NCI-H146 treated with DMSO at 0.1 percent for 48 hours (cell line): ENCODE data around the gene C14orf119.

Source experiments
- DNase-seq: peaks from one replicate; lab custom pipeline; 2025; ENCODE audit not compliant: unreplicated experiment; lab: John Stamatoyannopoulos, UW

The C14orf119 gene

GRCh38 chr14:23125011-23125410 is 29.7 kb downstream of the C14orf119 start:
- DNase-seq = no peak

GRCh38 chr14:23125933-23126524 is 30.7 kb downstream of the C14orf119 start:
- no peak for DNase-seq

DNA sequence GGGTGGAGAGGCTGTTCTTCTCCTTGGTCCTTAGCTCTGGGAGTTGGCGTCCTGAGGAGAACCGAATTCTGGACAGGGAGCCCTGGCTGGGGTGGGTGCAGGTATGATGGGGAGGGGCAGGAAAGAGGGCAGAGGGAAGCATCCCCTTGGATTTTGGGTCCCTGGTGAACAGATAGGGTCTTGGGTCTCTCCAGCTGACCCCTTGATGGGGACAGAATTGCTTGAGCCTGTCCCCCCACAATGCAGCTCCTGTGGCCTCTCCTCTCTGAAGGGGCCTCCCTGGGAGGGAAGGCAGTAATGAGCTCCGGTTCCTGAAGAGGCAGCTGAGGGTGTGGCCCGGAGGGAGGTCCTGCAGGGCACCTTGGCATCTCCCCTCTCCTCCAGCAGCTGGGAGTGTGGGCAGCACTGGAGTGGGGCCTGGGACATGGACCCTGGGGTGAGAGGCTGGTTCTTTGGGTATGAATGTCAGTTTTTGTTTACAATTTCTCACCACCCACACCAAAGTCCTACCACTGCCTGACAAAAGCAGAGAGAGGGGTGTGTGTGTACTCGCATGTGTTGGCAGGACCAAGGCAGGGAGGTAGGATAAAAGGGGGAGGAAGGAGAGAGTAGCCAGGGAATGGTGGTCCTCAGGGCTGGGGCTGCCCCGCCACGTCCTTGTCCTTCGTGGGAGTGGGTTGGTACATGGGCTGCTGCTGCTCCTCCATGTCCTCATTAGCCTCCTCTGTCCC is 31.4 kb downstream of the C14orf119 start:
- DNase-seq = no peak

- DNase-seq = no peak
Observed at GRCh38 chr14:23127861-23128260, 32.6 kb downstream of the C14orf119 start.

- no peak for DNase-seq
Observed at GRCh38 chr14:23128969-23129758, 33.9 kb downstream of the C14orf119 start.

- DNase-seq = no peak
Observed at GRCh38 chr14:23129759-23130316, 34.5 kb downstream of the C14orf119 start.

GRCh38 chr14:23130871-23131270 is 35.6 kb downstream of the C14orf119 start:
- no peak for DNase-seq

DNA sequence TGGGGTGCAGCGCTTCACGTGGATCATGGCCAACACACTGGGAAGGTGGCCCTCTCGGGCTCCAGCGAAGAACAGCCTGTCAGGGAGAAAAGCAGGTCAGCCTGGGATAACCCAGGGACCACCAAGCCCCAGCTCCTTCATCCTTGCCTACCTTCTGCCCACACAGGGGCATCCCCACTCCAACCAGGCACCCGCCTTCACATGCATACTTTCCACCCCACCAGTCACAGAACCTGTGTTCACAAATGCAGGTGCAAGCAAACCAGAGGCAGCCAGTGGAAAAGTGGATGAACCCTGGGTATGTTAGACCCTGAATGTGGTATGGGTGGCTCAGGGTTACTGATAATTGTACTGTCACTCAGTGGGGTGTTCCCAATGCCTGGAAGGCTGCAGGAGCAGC is 36.2 kb downstream of the C14orf119 start:
- no peak for DNase-seq

DNA sequence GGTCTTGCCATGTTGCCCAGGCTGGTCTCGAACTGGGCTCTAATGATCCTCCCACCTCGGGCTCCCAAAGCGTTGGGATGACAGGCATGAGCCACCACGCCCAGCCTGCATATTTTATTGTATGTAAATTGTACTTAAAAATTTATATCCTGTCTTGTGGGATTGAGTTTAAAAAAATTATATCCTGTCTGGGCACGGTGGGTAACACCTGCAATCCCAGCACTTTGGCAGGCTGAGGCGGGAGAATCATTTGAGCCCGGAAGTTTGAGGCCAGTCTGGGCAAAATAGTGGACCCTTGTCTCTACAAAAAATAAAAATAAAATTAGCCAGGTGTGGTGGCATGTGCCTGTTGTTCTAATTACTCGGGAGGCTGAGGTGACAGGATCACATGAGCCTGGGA is 37.7 kb downstream of the C14orf119 start:
- no peak for DNase-seq

DNA sequence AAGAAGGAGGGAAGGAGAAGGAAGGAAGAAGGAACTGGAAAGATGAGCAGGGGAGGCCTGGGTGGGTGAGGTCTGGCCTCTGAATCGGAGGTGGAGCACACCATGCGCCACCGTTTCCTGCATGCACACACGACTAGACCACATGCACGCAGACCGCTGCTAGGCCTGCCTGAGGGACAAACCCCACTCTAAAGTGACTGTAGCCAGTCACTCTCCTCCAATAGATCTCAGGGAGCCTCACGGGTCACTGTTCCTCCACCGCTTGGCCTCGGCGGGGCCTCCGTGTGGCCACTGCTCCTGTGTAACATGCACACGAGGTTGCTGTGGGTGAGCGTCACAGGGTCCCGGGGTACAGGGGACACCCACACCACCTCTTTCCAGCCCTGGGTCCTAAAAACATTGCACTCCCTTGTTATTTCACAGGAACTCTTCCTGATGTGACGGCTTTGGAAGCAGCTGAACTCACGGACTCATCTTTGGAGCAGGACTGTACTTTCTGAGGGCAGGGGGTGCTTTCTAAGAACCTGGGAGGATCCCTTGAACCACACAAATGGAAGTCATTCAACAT is 41.3 kb downstream of the C14orf119 start:
- no peak for DNase-seq

DNA sequence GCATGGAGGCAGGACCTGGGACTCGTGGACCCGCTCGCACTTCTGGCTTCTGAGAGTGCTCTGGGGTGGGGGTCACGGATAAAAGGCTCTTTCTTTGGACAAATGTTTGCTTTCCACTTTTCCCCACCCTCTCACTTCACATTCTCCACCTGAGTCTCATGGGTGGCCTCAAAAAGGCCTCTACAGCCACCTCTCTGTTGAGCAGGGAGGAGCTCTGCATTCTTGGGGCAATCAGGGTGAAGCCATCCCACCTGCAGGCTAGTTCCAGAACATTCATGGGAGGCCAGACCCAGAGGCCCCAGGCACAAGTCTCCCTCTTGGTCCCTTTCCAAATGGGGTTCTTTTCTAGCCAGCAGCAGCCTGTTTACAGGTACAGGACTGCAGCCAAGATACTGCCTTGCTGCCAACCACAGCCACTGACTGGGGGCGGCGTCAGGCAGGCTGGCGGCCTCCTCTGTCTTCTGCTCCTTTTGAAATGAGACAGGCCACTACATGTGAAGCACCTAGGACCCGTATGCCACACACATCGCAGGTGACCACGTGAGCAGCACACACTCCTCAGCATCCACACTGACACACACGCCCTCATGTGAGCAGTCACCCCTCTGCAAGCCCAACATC is 42.0 kb downstream of the C14orf119 start:
- no peak for DNase-seq

DNA sequence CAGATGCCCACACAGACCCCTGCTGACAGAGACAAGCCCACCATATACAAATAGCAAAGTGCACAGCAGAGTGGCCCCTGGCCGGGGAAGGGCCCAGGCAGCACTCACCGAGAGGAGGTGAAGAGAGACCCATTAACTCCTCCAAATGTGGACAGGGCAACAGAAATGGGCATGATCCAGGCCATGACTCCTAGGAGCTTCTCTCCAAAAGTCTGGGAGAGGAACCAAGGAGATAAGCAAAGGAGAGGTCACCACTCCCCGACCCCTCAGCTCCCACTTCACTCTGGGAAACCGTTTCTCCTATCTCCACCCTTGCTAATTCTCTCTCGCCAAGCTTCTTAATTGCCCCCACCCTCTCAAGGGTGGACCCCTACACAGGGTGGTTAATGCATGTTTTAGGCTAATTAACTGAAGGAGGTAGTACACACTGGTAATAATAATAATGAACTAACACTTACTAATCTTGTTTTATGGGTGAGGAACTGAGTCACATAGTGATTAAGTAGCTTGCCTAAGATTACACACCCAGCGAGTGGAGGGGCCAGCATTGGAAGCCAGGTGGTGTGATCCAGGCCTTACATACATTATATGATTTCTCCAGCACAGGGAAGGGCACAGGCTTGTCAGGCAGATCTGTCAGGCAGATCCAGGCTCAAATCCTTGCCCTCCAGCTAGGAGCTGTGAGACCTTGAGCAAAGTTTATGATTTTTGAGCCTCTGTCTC is 42.7 kb downstream of the C14orf119 start:
- DNase-seq = no peak

DNA sequence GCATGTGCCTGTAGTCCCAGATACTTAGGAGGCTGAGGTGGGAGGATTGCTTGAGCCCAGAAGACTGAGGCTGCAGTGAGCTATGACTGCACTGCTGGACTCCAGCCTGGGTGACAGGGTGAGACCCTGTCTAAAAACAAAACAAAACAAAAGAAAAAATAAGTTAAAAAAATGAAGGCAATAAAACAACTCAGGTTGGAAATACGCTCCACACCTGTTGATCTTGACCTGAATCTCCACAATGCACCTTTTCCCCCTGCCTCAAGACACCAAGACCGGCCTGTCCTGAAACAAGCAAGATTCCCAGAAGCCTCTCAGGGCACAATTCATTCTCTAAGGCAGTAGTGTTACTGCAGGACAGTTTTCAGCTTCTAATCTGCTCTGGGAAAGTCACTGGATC is 44.6 kb downstream of the C14orf119 start:
- no peak for DNase-seq

DNA sequence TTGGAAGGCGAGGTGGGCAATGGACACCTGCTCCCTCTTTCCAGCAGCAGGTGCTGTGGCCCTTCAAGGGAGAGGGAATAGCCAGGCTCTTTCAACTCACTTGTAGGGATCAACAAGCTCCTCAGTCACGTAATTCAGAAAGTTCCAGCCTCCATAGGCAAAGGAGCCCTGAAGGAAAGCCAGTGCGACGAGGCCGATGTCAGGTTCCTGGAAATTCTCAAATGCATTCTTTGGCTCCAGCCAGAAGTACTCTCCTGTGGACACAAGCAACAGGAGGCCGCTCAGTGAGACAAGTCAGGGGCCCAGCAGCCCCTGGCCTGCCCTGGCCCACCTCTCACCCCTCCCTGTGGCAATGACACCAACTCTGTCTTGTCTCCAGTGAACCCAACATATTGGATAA is 45.1 kb downstream of the C14orf119 start:
- no peak for DNase-seq

- no peak for DNase-seq
Observed at GRCh38 chr14:23141706-23142444, 46.6 kb downstream of the C14orf119 start.

GRCh38 chr14:23142826-23143225 is 47.5 kb downstream of the C14orf119 start:
- no peak for DNase-seq

DNA sequence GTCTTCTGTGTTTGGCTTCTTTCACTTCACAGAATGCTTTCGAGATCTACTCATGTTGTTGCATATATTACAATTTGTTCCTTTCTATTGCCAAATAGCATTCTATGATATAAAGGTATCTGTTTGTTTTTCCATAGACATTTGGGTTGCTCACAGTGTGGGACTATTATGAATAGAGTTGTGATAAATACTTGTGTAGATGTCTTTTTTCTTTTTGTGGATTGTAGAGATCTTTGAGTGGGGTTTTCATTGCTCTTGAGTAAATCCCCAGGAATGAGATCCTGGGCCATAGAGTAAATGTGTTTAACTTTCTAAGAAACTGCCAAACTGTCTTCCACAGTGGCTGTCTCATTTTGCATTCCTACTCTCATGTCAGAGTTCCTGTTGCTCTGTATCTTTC is 48.6 kb downstream of the C14orf119 start:
- no peak for DNase-seq

- no peak for DNase-seq
Observed at GRCh38 chr14:23145794-23146350, 50.6 kb downstream of the C14orf119 start.

GRCh38 chr14:23146351-23146910 is 51.1 kb downstream of the C14orf119 start:
- no peak for DNase-seq
